ENCODE measurements around the gene SCYGR8.

SCYGR8 gene

GRCh38 chr2:227761740-227762476 lies 16.2 kb downstream of the SCYGR8 start:
- no peak for DNase-seq

GRCh38 chr2:227765788-227766372 lies 20.2 kb downstream of the SCYGR8 start:
- DNase-seq: no peak

- DNase-seq: peak; percentile 9 to 18 (median 14)
Measured at GRCh38 chr2:227766373-227766883, 20.7 kb downstream of the SCYGR8 start.

GRCh38 chr2:227767830-227768229 lies 22.1 kb downstream of the SCYGR8 start:
- no peak for DNase-seq

GRCh38 chr2:227772197-227772661 lies 26.5 kb downstream of the SCYGR8 start:
- no peak for DNase-seq

- DNase-seq: no peak
Measured at GRCh38 chr2:227772932-227773331, 27.2 kb downstream of the SCYGR8 start.

GRCh38 chr2:227774011-227774624 lies 28.4 kb downstream of the SCYGR8 start:
- DNase-seq: no peak

GRCh38 chr2:227774895-227775842 lies 29.5 kb downstream of the SCYGR8 start:
- no peak for DNase-seq

- no peak for DNase-seq
Measured at GRCh38 chr2:227780981-227781615, 35.4 kb downstream of the SCYGR8 start.

- DNase-seq: no peak
Measured at GRCh38 chr2:227781841-227782240, 36.1 kb downstream of the SCYGR8 start.

GRCh38 chr2:227782804-227783203 lies 37.1 kb downstream of the SCYGR8 start:
- no peak for DNase-seq

GRCh38 chr2:227783404-227784138 lies 37.9 kb downstream of the SCYGR8 start:
- DNase-seq: no peak

- DNase-seq: no peak
Measured at GRCh38 chr2:227785293-227785692, 39.6 kb downstream of the SCYGR8 start.

GRCh38 chr2:227788561-227789018 lies 42.9 kb downstream of the SCYGR8 start:
- DNase-seq: no peak

- DNase-seq: no peak
Measured at GRCh38 chr2:227789803-227790202, 44.1 kb downstream of the SCYGR8 start.

GRCh38 chr2:227793148-227793712 lies 47.5 kb downstream of the SCYGR8 start:
- DNase-seq: no peak

All from activated CD4-positive, CD25-positive, alpha-beta regulatory T cell (primary cell).